Stimulated activated CD4-positive, alpha-beta T cell treated with anti-CD3 and anti-CD28 coated beads, Interleukin-1b, Interleukin-23, amount 100 ng/mL, for 1 hour (primary cell): ENCODE results near the gene CCR2.
"Not testable (repeated sequence)": the region's sequence is repeated elsewhere in the genome, so short reads cannot be mapped to it uniquely, and the experiment has no call there.

Experiments
- DNase-seq, 2 donors: peaks; one replicate each; pipeline ENCODE4 v3.0.0-alpha.2; 2020; ENCODE audit warnings: low read depth in 2 of 2

CCR2 gene

DNA sequence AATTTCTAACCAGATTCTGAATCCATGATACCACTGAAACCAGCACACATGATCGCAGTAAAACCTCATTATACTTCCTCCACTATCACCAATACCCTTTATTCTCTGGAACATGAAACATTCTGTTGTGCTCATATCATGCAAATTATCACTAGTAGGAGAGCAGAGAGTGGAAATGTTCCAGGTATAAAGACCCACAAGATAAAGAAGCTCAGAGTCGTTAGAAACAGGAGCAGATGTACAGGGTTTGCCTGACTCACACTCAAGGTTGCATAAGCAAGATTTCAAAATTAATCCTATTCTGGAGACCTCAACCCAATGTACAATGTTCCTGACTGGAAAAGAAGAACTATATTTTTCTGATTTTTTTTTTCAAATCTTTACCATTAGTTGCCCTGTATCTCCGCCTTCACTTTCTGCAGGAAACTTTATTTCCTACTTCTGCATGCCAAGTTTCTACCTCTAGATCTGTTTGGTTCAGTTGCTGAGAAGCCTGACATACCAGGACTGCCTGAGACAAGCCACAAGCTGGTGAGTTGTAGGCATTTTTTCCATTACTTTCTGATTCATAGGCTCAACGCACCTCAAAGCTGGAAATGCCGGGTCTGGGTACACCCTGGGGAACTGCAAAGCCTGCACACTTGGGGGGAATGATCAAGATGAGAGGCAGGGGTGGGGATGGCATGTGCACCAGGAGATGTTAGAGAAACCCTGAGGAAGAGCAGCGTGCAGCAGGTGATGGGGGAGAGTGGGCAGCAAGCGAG is at the start of gene CCR2:
TSS of gene CCR2 (plus strand) at position 465 of the 764 bp plus-strand sequence. CDS start 3,417 bp downstream, outside the sequence.
- no peak for DNase-seq

DNA sequence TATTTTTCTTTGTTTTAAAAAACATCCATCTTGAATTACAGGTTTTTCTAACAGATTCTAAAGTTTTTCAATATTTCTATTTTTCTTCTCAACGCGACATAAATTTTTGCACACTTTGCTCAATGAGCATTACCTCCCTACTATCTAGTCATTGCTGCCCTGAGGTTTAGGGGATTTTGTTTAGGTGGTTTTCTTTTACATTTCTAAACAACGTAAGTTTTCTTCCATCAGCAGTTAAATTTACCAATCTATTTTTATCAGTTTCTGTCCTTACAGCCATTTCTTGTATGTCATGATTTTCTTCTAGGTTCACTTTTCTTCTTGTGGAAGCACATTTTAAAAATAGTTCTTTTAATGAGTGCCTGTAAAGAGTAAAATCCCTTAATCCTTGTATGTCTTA is 49.2 kb upstream of the CCR2 start:
- no peak for DNase-seq

DNA sequence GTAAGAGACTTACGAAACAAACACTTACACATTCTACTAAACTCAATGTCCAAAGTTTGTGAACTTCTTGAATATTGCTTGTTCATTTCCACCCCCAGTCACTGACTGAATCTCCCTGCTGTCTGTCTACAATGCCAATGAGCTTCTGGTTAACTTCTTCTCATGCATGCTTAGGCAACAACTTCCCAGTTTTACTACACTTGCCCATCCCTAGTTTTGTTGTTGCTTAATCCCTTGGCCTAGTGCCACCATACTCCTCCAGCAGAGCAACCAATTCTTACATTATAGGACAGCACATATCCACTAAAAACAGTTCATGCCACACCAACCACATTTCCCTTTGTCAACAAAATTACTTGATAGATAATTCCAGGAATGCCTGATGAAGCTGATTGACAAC is 40.9 kb upstream of the CCR2 start:
- DNase-seq, result no peak

DNA sequence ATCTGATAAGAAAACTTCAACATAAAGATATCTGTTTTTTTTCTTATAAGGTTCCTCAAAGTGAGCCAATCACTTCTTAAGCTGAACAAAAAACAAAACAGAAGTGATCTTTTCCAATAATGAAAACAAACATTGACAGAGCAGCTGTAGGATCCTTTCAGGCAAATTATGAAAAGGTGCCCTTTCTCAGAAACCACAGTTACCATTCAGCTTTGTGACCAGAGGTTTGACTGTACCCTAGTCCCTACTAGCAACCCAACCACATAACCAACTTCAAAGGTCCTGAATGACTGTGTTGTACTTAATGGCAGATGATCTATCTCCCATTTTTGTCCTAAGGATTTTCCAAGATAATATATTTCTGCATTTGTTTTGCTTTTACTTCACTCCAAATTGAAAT is 39.4 kb upstream of the CCR2 start:
- DNase-seq, result no peak

DNA sequence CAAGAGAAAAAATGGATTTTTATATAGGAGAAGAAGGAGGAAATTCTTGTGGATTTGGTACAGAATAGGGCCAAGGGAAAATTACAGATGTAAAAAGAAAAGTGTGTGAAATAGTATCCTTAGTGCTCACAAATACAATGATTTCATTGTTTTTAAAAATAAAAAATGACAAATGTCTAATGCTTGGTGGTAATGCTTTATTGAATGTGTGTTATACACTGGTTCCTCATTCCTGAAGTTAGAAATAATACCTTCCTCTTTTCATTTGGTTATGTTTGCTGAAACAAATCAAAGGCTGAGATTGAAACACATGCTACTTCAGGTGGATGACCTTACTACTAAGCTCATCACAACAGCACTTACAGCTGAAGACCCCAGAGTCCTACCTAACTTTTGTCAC is 37.7 kb upstream of the CCR2 start:
- no peak for DNase-seq

DNA sequence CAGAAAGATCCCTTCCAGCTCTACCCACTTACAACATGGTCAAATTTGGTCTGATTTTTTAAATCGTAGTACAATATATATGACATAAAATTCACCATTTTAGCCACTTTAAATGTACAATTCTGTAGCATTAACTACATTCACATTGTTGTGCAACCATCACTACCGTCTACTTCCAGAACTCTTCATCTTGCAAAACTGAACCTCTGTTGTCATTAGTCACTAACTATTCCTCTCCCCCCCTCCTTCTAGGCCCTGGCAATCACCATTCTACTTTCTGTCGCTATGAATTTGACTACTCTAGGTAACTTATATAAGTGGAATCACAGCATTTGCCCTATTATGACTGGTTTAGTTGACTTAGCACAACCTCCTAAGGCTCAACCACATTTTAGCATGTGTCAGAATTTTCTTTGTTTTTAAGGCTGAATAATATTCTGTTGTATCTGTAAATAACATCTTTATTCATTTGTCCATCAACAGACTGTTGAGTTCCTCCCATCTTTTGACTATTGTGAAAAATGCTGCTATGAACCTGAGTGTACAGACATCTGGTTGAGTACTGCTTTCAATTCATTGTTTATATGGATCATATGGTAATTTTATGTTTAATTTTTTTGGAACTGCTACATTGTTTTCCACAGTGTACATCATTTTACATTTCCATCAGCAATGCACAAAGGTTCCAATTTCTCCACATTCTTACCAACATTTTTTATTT is 35.5 kb upstream of the CCR2 start:
- DNase-seq, result no peak

GRCh38 chr3:46321461-46322104 is 32.3 kb upstream of the CCR2 start:
- DNase-seq, result no peak

GRCh38 chr3:46324036-46324435 is 29.9 kb upstream of the CCR2 start:
- DNase-seq, result no peak

- DNase-seq, result no peak
Observed at GRCh38 chr3:46325645-46326300, 28.1 kb upstream of the CCR2 start.

GRCh38 chr3:46330676-46331075 is 23.2 kb upstream of the CCR2 start:
- not testable (repeated sequence) for DNase-seq

DNA sequence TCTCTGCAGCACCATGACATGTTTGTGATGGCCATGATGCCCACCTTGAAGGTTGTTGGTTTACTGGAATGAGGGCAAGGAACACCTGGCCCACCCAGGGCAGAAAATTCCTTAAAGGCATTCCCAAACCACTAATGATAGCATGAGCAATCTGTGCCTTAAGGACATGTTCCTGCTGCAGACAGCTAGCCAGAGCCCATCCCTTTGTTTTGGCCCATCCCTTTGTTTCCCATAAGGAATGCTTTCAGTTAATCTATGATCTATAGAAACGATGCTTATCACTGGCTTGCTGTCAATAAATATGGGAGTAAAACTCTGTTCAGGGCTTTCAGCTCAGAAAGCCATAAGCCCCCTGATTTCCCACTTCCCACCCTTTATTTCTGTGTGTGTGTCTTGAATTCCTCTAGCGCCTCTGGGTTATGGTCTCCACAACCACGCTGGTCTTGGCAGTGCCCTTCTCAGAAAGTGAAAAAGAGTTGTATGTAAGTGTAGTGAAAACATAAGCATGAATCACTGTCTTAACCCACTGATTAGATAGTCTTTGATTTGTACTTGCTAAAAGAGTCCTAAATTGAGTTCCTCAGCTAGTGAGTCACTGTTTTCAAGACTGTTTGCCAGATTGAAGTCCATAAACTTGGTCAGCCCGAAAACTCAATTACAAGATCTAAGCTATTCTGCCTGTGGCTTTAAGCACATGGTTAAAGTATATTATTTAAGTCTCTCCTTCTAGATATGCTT is 19.0 kb upstream of the CCR2 start:
- DNase-seq, result no peak

GRCh38 chr3:46335541-46335940 is 18.4 kb upstream of the CCR2 start:
- DNase-seq, result no peak

GRCh38 chr3:46337911-46338310 is 16.0 kb upstream of the CCR2 start:
- no peak for DNase-seq

DNA sequence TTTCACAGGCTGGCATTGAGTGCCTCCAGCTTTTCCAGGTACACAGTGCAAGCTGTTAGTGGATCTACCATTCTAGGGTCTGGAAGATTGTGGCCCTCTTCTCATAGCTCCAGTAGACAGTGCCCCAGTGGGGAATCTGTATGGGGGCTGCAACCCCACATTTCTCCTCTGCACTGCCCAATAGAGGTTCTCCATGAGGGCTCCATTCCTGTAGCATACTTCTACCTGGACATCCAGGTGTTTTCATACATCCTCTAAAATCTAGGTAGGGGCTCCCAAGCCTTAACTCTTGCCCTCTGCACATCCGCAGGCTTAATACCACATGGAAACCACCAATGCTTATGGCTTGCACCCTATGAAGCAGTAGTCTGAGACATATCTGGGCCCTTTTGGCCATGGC is 15.1 kb upstream of the CCR2 start:
- DNase-seq, result no peak

GRCh38 chr3:46344476-46344875 is 9.4 kb upstream of the CCR2 start:
- no peak for DNase-seq

- DNase-seq, result no peak
Observed at GRCh38 chr3:46348823-46349482, 5.0 kb upstream of the CCR2 start.

DNA sequence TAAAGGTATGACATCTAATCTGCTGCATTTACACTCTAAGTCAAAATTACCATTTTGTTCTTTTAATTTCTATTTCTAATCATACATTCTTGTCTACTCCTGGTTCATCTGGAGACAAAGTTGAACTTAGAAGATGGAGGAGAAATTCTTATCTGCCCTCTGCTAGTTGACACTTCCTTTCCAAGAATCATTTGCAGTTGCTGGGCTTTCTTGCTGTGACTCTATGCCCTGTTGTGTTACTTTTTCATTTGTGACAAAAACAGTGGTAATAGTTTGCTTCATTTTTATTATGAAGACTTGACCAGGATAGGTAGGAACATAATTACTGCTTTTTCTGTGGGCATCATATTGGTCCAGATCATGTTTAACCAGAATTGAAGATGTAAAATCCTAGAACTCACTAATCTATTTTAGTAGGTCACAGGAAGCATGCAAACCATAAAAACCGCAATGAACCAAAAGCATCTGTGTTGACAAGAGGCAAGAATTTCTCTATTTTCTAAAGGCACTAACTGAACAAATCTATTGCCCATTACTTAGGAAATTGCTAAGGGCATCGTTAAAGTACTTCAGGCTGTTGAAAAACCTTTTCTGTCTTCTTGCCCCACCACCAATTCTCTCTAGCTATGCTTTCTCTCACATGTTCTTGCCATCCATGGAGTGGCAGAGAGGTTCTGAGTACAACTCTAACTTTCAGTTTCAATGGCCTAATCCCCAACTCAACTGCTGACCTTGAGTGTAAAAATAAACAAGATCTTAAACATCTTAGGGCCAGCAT is 4.2 kb upstream of the CCR2 start:
- DNase-seq, result no peak

- DNase-seq, result no peak
Observed at GRCh38 chr3:46350262-46350565, 3.7 kb upstream of the CCR2 start.

DNA sequence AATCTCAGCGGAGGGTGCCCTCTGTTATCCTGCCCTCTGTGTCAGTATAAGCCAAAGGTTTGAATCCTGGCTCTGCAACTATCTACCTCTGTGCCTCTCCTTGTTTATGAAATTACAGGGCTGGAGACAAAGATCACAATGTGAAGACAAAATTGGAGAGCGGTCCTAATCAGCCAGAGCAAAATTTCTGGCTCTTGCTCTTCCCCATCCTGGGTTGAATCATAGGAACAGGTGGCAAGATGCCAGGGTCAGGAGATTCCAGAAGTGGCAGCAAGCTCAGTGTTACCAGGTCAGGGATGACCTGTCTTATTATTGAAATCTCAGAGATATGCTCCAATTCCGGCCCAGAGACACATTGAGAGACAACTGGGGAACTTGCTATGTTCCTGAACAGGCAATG is 2.3 kb upstream of the CCR2 start:
- no peak for DNase-seq

DNA sequence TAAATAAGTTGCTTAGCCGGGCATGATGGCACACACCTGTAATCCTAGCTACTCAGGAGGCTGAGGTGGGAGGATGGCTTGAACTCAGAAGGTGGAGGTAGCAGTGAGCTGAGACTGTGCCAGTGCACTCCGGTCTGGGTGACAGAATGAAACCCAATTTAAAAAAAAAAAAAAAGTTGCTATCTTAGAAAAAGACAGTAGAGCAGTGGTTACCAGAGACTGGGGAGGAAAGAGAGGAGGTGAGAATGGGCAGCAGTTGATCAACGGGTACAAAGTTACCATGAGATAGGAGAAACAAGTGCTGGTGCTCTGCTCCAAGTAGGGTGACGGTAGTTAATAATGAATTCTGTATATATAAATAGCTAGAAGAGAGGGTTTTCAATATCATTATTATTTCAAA is 821 bp upstream of the CCR2 start:
- no peak for DNase-seq

GRCh38 chr3:46354478-46354877 is 567 bp downstream of the CCR2 start:
- DNase-seq, result no peak
